Fibroblast of lung (primary cell): ENCODE data around the gene MUSTN1. TPM values are rescaled to one million over a fixed set of nuclear protein-coding genes. Genes with fewer than 3 reads are reported as not detected.
A peak's percentile ranks its signal among the peaks of the same experiment; 100 is the strongest.

ENCODE experiments used
- DNase-seq, 2 donors: peaks; one replicate each; pipeline versions ENCODE4 v3.0.0 to v3.0.0-alpha.2; 2010; ENCODE audit warnings: low read depth in 2 of 2
- H2AFZ ChIP-seq: 2 replicates; pipeline ENCODE4 v1.5.1; 2012; ENCODE audit warnings: low read length, control low read depth, inconsistent platforms
- H3K27ac ChIP-seq: 2 replicates; pipeline ENCODE4 v1.5.1; 2011; ENCODE audit warnings: low read length, control low read depth; ENCODE audit not compliant: insufficient read depth
- H3K27me3 ChIP-seq: 2 replicates; pipeline ENCODE4 v1.5.1; 2011; ENCODE audit warnings: mild to moderate bottlenecking, low read length; ENCODE audit not compliant: control insufficient read depth, insufficient read depth
- H3K36me3 ChIP-seq: 2 replicates; pipeline ENCODE4 v1.5.1; 2011; ENCODE audit warnings: low read length; ENCODE audit not compliant: control insufficient read depth, insufficient read depth
- H3K4me1 ChIP-seq: 2 replicates; pipeline ENCODE4 v1.5.1; 2011; ENCODE audit warnings: low read length; ENCODE audit not compliant: control insufficient read depth, insufficient read depth; ENCODE audit errors: extremely low read depth
- H3K4me2 ChIP-seq: 2 replicates; pipeline ENCODE4 v1.5.1; 2011; ENCODE audit warnings: low read length, control low read depth; ENCODE audit not compliant: insufficient read depth; ENCODE audit errors: extremely low read depth
- H3K4me3 ChIP-seq, 4 experiments: fragments of 200-600 bp in 1 of 4; sonication (generic) in 1 of 4; replicated peaks in 1 of 4; 2 replicates each; pipeline ENCODE4 v1.5.1; 2011 to 2016; ENCODE audit warnings: low read length in 4 of 4, low read depth in 3 of 4, mild to moderate bottlenecking in 3 of 4, control low read depth in 2 of 4, inconsistent platforms in 1 of 4, mixed read lengths in 1 of 4; ENCODE audit not compliant: insufficient read depth in 1 of 4; ENCODE audit errors: control extremely low read depth in 1 of 4
- H3K79me2 ChIP-seq: 2 replicates; pipeline ENCODE4 v1.5.1; 2012; ENCODE audit warnings: mild to moderate bottlenecking, low read length, inconsistent platforms; ENCODE audit not compliant: control insufficient read depth, insufficient read depth
- H3K9ac ChIP-seq: 2 replicates; pipeline ENCODE4 v1.5.1; 2011; ENCODE audit warnings: mild to moderate bottlenecking, low read length, control low read depth; ENCODE audit not compliant: insufficient read depth
- H3K9me3 ChIP-seq: 2 replicates; pipeline ENCODE4 v1.5.1; 2012; ENCODE audit warnings: low read depth, low read length; ENCODE audit not compliant: control insufficient read depth, insufficient read depth
- H4K20me1 ChIP-seq: 2 replicates; pipeline ENCODE4 v1.5.1; 2011; ENCODE audit warnings: low read length; ENCODE audit not compliant: control insufficient read depth, insufficient read depth; ENCODE audit errors: extremely low read depth
- CTCF ChIP-seq, 2 donors: IDR thresholded peaks in 1 of 2; conservative IDR thresholded peaks in 1 of 2; 1 replicate in 1 of 2; 2 replicates in 1 of 2; pipeline ENCODE4 v1.5.1; 2011 to 2012; ENCODE audit warnings: low read length in 2 of 2, control low read depth in 1 of 2, inconsistent platforms in 1 of 2, low read depth in 1 of 2, mild to moderate bottlenecking in 1 of 2
- EZH2 ChIP-seq: IDR thresholded peaks from 2 replicates; pipeline ENCODE4 v1.5.1; 2012; ENCODE audit warnings: low read length, control low read depth, mild to moderate bottlenecking; ENCODE audit errors: missing control alignments
- polyA plus RNA-seq, 2 donors: library from polyadenylated mRNA; depleted of rRNA in 1 of 2; stranded (reverse) in 1 of 2; unstranded in 1 of 2; fragments of >200 nt; gene quantifications; 2 replicates each; pipeline ENCODE4 v1.2.1, GENCODE V29; 2011 to 2012; ENCODE audit warnings: missing spikeins in 1 of 2
- total RNA-seq: library from RNA; depleted of rRNA; stranded (reverse); fragments of >200 nt; gene quantifications from 2 replicates; pipeline ENCODE4 v1.2.1, GENCODE V29; 2014

MUSTN1 gene
- total and polyA plus RNA-seq, 2 donors (not counting 1 experiment from before 2014, with no cell fraction given) = 3.2 TPM; not detected in 1

GRCh38 chr3:52805270-52806039, 29.4 kb downstream of the MUSTN1 start:
- no peaks in the 10 kb centered on the region for H3K79me2 ChIP-seq
- H2AFZ ChIP-seq = no peak overlapping the region
- no peak overlapping the region for H3K27ac ChIP-seq
- no peaks in the 10 kb centered on the region for H4K20me1 ChIP-seq
- no peak overlapping the region for H3K9ac ChIP-seq
- no peaks in the 10 kb centered on the region for H3K9me3 ChIP-seq
- H3K4me1 ChIP-seq = no peaks in the 10 kb centered on the region
- H3K36me3 ChIP-seq = no peaks in the 10 kb centered on the region
- no peak overlapping the region for H3K4me2 ChIP-seq
- no peak overlapping the region for H3K4me3 ChIP-seq
- TF ChIP-seq EZH2 (no peak), CTCF (conservative IDR thresholded peaks at IDR 0.05 in 1 of 2, IDR thresholded peaks at IDR 0.05 in 1 of 2; ENCODE audit: low read depth in 1 of 2, low read length in 2 of 2) (no peak)
- peaks cover 2% of the 10 kb centered on the region for H3K27me3 ChIP-seq
- DNase-seq = no peak

GRCh38 chr3:52801839-52802238, 33.0 kb downstream of the MUSTN1 start:
- H3K79me2 ChIP-seq = no peaks in the 10 kb centered on the region
- no peaks in the 10 kb centered on the region for H3K4me1 ChIP-seq
- H3K4me3 ChIP-seq = no peak overlapping the region
- H3K4me2 ChIP-seq = no peak overlapping the region
- no peak overlapping the region for H3K27ac ChIP-seq
- H3K27me3 ChIP-seq = no peaks in the 10 kb centered on the region
- TF ChIP-seq CTCF (conservative IDR thresholded peaks at IDR 0.05 in 1 of 2, IDR thresholded peaks at IDR 0.05 in 1 of 2; ENCODE audit: low read depth in 1 of 2, low read length in 2 of 2) = no peak
- no peak for TF ChIP-seq EZH2
- no peak overlapping the region for H2AFZ ChIP-seq
- DNase-seq = peak in 1 of 2 donors; percentile 31
- H3K9me3 ChIP-seq = no peaks in the 10 kb centered on the region
- H3K9ac ChIP-seq = no peak overlapping the region
- no peaks in the 10 kb centered on the region for H4K20me1 ChIP-seq
- no peaks in the 10 kb centered on the region for H3K36me3 ChIP-seq

- Histone ChIP-seq H3K4me1 (no peaks in the 10 kb centered on the region), H3K36me3 (no peaks in the 10 kb centered on the region), H3K4me2 (no peak overlapping the region), H3K79me2 (no peaks in the 10 kb centered on the region), H3K9me3 (no peaks in the 10 kb centered on the region), H3K27ac (no peak overlapping the region), H3K27me3 (no peaks in the 10 kb centered on the region), H3K4me3 (no peak overlapping the region), H3K9ac (no peak overlapping the region), H2AFZ (no peak overlapping the region), H4K20me1 (no peaks in the 10 kb centered on the region)
- no peak for TF ChIP-seq EZH2
- TF ChIP-seq CTCF (conservative IDR thresholded peaks at IDR 0.05 in 1 of 2, IDR thresholded peaks at IDR 0.05 in 1 of 2; ENCODE audit: low read depth in 1 of 2, low read length in 2 of 2) = no peak
- peak in 1 of 2 donors; percentile 22 for DNase-seq
Observed at GRCh38 chr3:52800079-52800478, 34.7 kb downstream of the MUSTN1 start.
